HG03575 (cell line): ENCODE results near the gene VWA8.
"Not testable (repeated sequence)": the region's sequence is repeated elsewhere in the genome, so short reads cannot be mapped to it uniquely, and the experiment has no call there.

Source experiments
- ATAC-seq: cut with Tn5 transposase; IDR thresholded peaks from one replicate; pipeline ENCODE4 v1.9.1; 2021; ENCODE audit not compliant: unreplicated experiment, insufficient number of reproducible peaks, low FRiP score; ENCODE audit errors: extremely low read depth

Gene VWA8

DNA sequence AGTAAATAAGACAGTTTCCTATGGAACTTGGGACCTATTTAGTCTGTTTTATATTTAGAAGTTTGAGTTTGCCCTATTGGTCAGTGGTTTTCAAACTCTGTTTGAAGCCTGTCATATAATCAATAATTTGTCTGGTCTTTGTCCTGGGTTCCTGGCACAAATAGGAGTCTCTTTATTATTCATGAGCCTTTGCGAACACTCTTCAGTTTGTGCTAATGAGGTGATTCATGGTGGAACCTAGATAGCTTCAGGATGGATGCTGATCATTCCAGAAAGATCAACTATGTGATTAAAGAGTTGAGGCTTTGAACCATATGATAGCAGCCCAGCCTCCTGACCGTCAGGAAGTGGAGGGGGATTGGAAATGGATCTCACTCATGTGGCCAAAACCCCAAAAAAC, 10.0 kb upstream of the VWA8 start:
- no peak for ATAC-seq

GRCh38 chr13:41970022-41970421, 9.1 kb upstream of the VWA8 start:
- no peak for ATAC-seq

- no peak for ATAC-seq
Observed at GRCh38 chr13:41969072-41969471, 8.2 kb upstream of the VWA8 start.

- no peak for ATAC-seq
Observed at GRCh38 chr13:41966671-41967070, 5.8 kb upstream of the VWA8 start.

DNA sequence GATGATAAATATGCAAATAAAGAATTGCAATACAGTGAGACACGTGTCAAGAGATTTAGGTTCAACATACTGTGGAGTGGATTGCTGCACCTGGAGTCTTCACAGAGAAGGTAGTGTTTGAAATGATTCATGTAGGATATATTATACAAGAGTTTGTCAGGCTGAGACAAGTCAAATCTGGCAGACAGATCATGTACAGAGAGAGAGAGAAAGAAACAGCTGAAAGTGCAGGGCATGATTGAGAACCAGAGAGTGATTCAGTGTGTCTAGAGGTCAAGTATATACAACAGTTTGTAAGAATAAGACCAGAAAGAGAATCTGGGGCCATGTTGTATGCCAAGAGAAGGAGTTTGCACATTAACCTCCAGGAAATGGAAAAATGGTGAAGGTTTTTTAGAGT, 2.1 kb upstream of the VWA8 start:
- ATAC-seq = no peak

DNA sequence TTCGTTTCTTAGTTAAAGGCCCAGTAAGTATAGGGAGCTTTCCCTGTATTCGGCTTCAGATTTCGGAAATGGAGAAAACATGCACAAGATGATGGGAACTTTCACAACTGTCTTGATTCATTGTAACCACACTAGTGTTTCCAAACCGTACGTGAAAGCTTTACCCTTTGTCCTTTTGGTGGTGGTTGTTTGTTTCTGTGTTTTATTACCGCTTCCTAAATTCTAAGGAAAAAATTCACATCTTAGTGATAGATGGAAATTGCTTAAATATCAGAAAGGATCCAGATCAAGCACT, 504 bp upstream of the VWA8 start:
- no peak for ATAC-seq

GRCh38 chr13:41960211-41960636, 685 bp downstream of the VWA8 start:
- no peak for ATAC-seq

- ATAC-seq = no peak
Observed at GRCh38 chr13:41956272-41956671, 4.6 kb downstream of the VWA8 start.

GRCh38 chr13:41955605-41956004, 5.3 kb downstream of the VWA8 start:
- ATAC-seq = no peak

DNA sequence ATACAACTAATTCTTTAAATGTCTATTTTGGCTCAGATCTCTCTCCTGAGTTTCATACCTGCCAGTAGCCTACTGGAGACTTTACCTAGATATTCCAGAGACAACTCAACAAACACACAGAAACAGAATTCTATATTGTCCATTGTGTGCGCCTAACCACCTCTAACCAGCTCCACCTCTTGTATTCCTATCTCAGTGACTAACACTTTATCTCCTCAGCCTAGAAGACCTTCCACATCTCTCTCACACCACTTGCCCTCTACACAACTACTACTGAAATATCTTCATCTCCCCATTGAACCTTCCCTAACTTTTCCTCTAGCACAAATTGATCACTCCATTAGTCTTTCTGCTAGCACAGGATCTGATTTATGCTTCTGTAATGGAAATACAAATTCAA, 6.7 kb downstream of the VWA8 start:
- ATAC-seq = no peak

DNA sequence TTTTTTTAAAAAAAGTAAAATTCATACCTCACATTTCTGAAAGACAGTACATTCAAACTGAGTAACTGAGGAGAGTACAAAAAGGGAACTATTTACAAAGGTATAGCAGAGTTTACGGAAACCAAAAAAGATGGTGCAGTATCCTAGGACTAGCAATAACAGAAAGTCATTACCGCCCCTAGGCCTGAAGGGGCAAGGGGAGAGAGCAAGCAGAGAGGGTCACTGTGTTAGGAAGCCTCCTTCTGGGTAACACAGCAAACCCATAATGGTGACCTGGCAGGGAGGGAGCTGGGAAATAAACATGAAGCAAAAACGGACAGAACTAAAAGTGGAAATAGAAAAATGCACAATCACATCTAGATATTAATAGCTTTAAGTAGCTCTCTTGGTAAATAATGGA, 8.2 kb downstream of the VWA8 start:
- no peak for ATAC-seq

DNA sequence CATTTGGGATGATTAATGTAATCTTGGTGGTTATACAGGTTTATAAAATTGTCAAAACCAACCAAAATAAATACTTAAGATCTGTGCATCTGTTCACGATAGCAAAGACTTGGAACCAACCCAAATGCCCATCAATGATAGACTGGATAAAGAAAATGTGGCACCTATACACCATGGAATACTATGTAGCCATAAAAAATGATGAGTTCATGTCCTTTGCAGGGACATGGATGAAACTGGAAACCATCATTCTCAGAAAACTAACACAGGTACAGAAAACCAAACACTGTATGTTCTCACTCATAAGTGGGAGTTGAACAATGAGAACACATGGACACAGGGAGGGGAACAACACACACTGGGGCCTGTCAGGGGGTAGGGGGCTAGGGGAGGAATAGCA, 11.8 kb downstream of the VWA8 start:
- not testable (repeated sequence) for ATAC-seq

- ATAC-seq = no peak
Observed at GRCh38 chr13:41945926-41946325, 15.0 kb downstream of the VWA8 start.

DNA sequence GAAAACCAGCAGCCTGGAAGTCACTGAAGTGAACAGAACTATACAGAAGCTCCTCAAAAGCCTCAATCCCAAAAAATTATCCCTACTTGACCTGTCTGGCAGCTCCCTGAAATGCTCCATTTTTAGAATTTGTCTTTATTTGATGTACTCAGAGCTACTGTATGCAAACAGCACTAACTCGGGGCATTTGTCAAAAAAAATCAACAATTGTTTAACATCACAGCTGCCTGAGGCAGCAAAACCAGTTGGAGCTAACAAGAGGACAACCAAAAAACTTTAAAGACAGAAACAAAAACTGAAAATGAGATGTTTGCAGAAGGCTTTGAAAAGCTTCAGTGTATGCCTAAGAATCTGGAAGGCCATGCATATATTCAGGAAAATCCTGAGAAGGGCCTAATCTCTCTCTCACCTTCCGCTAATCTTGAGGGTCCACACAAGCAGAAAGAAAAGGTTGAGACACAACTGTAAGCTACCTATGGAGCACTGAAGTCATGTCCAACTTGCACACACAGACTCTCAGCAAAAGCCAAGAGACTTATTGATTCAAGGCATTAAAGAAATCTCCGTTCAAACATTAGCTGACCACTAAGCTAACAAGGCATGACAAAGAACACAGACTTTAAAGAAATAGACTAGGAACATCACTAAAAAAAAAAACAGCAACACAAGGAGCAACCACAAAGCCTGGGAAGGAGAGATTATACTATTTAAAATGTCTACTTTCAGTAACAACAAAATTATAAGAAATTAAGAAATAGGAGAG, 16.1 kb downstream of the VWA8 start:
- no peak for ATAC-seq

DNA sequence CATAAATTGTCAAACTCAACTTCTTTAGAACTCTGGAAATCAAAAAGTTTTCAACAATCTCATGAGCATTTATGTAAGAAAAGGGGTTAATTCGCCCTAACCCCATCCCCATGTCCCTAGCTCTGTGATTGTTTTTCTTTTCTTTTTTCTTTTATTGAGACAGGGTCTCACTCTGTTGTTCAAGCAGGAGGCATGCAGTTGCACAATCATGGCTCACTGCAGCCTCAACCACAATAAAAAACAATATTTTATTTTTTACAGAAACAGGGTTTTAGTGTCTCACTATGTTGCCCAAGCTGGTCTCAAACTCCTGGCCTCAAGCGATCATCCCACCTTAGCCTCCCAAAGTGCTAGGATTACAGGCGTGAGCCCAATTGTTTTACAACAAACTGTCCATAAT, 16.7 kb downstream of the VWA8 start:
- ATAC-seq = no peak

- no peak for ATAC-seq
Observed at GRCh38 chr13:41942462-41943094, 18.3 kb downstream of the VWA8 start.

DNA sequence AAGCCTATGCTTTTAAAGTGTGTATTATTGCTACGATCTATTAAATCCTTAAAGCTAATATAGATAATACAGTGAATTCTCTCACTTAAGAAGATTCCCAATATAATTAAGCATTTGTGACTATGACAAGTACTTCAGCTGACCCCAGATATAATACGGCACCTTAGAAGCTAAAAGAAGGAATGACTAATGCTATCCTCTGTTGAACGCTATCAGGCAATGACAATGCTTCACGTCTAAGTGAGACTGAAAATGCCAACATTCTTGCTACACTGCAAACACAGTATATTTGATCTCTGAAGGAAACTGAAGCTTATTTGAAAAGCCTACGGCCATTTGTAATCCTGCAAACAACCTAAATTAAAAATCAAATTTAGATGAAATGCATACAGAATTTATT, 19.7 kb downstream of the VWA8 start:
- ATAC-seq = no peak

DNA sequence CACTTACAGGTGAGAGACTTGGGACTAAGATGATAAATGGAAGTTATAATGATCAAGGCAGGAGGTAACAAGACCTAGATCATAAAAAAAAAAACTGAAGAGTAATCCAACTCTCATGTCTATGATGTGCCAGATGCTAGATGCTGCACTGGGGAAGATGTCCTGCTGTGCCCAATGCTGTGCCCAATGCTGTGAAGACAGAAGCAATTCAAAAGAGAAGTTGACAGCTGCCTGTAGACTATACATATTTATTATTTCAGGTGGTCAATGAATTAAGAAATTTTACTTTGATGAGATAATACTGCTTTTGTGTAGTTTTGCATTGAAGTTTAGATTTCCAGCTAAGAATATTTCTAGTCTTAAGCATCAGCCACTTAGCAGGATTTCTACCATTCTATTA, 21.5 kb downstream of the VWA8 start:
- ATAC-seq = no peak

DNA sequence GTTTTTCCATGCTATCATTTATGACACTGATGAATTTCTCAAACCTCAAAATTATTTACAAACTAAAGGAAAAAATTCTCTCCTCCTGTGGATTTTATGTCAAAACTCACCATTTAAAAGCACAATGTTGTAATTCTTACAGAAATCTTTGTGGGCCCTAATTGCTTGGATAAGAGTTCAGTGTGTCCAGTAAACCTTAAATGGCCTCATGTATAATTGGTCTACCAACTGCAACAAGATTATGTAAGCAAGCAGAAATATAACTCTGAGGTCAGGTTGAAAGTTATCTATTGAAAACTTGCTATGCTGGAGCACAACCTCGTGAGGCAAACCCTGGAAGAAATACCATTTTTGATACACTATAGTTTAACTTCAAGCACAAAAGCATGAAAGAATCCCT, 22.0 kb downstream of the VWA8 start:
- ATAC-seq = no peak

DNA sequence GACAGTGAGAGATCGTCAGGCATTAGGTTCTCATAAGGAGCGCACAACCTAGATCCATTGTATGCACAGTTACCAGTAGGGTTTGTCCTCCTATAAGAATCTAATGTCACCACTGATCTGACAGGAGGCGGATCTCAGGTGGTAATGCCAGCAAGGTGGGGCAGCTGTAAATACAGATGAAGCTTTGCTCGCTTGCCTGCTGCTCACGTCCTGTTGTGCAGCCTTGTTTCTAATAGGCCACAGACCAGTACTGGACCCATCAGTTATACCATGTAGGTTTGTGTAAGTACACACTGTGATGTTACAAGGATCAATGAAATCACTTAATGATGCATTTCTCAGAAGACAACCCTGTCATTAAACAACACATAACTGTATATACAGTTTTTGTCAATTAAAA, 23.5 kb downstream of the VWA8 start:
- no peak for ATAC-seq

GRCh38 chr13:41935501-41935900, 25.4 kb downstream of the VWA8 start:
- ATAC-seq = no peak
